ENCODE results near the gene CCDC33.

GRCh38 chr15:74295800-74296199 lies 59.7 kb downstream of the CCDC33 start:
- TF ChIP-seq CTCF (IDR thresholded peaks at IDR 0.05) (no peak), POLR2A (IDR thresholded peaks at IDR 0.05) (no peak)
